B cell (primary cell): Measurements from ENCODE around the gene MAN1B1.

Source experiments
- EZH2 ChIP-seq: IDR thresholded peaks from 2 replicates; pipeline ENCODE4 v1.6.1; 2012; ENCODE audit warnings: borderline replicate concordance, low read depth, mild to moderate bottlenecking, moderate library complexity, low read length; ENCODE audit not compliant: insufficient read depth, poor library complexity, severe bottlenecking
- TF ChIP-seq, protein P1 (sequence below): fragments of 200-600 bp; IDR thresholded peaks from one replicate; pipeline ENCODE4 v1.8.0; 2022; ENCODE audit warnings: antibody characterized with exemption, mild to moderate bottlenecking

DNA sequence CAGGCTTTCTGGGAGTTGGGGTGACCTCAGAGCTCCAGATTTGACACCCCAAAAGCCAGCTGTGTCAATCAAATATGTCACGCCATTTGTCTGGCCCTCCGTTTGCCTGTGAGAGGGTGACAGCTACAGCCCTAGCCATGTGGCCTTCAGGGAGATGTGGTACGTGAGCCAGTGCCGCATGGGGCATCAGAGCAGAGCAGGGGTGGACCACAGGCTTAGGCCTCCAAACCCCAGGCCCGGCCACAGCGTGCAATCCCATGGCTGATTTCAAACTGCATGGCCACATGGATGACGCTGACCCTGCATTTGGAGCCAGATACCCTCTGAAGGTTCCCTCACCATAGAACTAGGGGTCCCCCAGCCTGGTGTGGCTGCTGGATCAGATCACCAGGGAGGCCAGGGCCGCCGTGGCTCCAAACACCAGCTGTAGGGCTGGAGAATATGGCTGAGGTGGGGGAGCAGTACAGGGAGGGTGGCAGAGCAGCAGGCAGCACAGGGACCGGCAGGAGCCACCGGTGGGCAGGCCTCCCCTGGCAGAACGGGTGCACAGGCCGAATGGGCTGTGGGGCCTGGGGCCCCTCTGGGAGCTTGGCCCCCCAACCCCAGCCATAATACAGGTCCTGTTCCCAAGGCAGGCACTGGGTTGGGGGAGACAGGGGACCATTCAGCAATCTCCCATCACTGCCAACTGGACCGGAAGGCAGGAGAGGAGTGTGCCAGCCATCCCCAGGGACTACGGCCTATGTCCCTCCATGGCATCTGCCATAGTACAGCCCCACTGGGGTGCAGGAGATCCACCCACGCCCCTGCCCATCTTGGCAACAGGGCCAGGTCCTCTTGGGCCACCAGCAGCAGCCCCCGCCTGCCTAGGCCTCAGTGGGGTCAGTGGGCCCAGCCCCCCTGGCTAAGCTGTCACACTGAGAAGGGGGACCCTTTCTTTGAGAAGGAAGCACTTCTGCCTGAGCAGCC lies 18.0 kb upstream of the MAN1B1 start:
- TF ChIP-seq, protein P1, sequence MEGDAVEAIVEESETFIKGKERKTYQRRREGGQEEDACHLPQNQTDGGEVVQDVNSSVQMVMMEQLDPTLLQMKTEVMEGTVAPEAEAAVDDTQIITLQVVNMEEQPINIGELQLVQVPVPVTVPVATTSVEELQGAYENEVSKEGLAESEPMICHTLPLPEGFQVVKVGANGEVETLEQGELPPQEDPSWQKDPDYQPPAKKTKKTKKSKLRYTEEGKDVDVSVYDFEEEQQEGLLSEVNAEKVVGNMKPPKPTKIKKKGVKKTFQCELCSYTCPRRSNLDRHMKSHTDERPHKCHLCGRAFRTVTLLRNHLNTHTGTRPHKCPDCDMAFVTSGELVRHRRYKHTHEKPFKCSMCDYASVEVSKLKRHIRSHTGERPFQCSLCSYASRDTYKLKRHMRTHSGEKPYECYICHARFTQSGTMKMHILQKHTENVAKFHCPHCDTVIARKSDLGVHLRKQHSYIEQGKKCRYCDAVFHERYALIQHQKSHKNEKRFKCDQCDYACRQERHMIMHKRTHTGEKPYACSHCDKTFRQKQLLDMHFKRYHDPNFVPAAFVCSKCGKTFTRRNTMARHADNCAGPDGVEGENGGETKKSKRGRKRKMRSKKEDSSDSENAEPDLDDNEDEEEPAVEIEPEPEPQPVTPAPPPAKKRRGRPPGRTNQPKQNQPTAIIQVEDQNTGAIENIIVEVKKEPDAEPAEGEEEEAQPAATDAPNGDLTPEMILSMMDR: no peak
- TF ChIP-seq EZH2: no peak
